Activated T-helper 9 cell treated with anti-CD3 and anti-CD28 coated beads, Interleukin-2, amount 50 U/mL, for 16 hours (primary cell): Measurements from ENCODE around the gene ICOSLG.
"Not testable (repeated sequence)": the region's sequence is repeated elsewhere in the genome, so short reads cannot be mapped to it uniquely, and the experiment has no call there.

Source experiments
- DNase-seq: peaks from one replicate; pipeline ENCODE4 v3.0.0-alpha.2; 2020; ENCODE audit warnings: low read depth

ICOSLG gene

GRCh38 chr21:44263768-44264167, 23.0 kb upstream of the ICOSLG start:
- no peak for DNase-seq

GRCh38 chr21:44263221-44263760, 22.5 kb upstream of the ICOSLG start:
- no peak for DNase-seq

DNA sequence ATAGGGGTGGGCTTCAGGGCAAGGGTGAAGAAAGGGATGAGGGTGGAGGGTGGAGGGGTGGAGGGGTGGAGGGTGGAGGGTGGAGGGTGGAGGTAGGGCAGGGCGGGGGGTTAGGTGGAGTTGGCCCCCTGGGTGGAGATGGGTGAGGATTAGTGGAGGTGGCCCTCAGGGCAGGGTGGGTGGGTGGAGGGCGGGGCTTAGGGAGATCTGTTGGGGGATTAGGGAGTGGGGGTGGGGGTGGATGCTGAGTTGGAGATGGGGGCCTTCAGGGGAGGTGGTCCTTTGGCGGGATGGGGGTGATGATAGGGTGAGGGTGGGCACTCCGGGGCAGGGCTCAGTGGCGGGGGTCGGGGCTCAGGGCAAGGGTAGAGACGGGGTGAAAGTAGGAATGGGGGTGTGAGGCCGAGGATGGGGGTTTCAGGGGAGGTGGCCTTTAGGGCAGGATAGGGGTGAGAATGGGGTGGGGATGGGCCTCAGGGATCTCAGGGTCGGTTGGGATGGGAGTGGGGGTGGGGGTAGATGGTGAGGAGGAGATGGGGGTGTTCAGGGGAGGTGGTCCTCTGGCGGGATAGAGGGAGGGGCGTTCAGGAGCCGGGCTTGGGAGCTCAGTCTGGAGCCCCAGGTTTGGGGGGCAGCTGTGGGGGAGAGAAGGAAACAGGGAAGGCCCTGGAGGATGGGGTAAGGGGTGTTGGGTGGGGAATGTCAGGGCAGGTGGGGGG, 21.8 kb upstream of the ICOSLG start:
- DNase-seq = no peak

DNA sequence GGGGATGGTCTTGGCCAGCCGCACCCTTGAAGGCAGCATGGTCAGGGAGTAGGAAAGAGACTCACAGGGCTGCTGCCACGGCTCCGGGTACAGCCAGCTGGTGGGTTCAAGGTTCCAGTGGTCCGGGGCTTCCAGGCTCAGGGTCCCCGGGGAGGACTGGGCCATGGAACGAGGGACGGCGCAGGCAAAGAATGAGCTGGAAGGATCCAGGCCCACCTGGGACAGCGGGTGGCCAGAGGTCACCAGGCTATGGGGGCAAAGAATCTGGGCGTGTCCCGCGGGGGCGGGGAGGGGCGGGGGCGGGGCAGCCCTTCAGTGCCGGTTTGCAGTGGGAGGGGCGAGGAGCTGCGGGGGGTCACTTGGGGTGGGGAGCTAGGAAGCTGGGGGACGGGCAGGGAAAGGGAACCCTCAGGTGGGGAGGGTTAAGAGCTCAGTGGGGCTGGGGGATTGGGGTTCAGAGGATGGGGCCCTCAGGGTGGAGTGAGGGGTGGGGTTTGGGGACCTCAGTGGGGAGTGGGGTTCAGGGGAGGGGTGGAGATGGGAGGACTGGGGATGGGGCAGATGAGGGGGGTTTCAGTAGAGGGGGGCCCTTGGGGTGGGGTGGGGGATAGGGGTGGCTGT, 21.0 kb upstream of the ICOSLG start, which contains the start of gene DNMT3L:
DNMT3L (minus strand) TSS at position 223 of the 621 bp plus-strand sequence. CDS start 638 bp downstream, outside the sequence.
- no peak for DNase-seq

- DNase-seq = no peak
Observed at GRCh38 chr21:44260791-44261631, 20.3 kb upstream of the ICOSLG start.

DNA sequence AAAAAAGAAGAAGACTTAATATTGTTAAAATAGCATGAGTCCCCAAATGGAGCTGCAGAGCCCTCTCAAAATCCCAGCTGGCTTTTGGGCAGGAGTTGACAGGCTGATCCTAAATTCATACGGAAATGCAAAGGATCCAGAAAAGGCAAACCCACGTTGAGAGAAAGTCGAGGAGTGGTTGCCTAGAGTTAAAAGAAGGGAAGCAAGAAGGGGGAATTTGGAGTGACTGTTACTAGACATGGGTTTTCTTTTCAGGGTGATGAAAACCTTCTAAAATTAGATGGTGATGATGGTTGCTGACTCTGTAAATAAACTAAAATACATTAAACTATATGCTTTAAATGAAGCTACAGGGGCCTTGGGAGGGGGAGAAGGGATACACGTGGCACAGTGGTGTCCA, 19.3 kb upstream of the ICOSLG start:
- no peak for DNase-seq

- no peak for DNase-seq
Observed at GRCh38 chr21:44259082-44259705, 18.5 kb upstream of the ICOSLG start.

GRCh38 chr21:44258056-44258725, 17.4 kb upstream of the ICOSLG start:
- DNase-seq = no peak

GRCh38 chr21:44255511-44255981, 14.8 kb upstream of the ICOSLG start:
- DNase-seq = no peak

GRCh38 chr21:44253832-44254710, 13.3 kb upstream of the ICOSLG start:
- DNase-seq = no peak

DNA sequence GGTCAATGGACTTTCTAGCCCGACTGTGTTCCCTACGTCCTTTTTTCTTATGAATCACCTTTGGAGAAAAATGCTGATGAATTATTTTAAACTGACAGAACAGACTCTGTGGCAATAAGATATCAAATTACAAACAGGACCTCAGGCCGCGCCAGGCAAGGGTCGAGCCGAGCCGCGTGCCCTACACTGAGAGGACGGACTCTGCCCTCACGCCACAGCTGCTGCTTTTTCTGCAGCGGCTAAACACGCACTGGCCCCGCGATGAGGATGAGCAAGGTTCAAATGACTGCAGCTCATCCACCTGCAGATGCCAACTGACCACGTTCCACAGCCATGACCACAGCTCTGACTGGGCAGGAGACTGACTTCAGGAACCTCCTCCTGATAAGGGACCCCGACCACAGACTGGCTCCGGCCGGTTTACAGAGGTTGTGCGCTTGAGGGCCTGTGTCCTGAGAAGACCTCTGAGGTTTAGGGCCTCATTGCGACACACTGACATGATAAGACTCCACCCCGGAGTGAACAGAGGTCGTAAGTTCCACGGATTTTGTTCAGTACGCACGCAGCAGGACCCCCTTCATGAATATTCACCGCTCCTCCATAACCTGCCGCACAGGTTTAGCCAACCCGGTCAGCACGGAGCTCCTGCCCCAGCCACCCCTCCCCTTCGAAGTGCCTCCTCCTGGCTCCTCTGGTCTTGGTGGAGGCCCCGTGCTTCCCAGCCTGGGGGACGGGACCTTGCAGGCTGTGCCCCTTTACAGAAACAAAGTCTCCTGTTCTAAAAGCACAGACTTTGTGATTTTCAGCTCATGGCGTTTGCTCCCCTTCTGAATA, 8.7 kb upstream of the ICOSLG start:
- DNase-seq = not testable (repeated sequence)

- DNase-seq = not testable (repeated sequence)
Observed at GRCh38 chr21:44247904-44248303, 7.2 kb upstream of the ICOSLG start.

DNA sequence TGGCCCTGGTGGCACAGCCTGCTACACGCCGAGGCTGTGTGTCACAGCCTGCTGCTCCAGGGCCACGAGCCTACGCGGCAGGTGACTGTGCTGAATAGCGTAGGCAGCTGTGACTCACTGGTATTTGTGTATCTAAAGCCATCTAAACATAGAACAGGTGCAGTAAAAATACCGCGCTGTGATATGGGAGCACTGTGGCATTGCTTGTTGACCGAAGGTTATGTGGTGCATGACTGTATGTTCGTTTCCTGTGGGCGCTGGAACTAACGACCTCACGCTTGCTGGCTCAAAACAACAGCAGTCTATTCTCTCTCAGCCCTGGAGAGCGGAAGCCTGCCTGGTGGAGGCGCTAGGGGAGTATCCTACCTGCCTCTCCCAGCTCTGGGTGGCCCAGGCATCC, 3.2 kb upstream of the ICOSLG start:
- DNase-seq = not testable (repeated sequence)

- DNase-seq = not testable (repeated sequence)
Observed at GRCh38 chr21:44241281-44241680, 538 bp upstream of the ICOSLG start.

- not testable (repeated sequence) for DNase-seq
Observed at GRCh38 chr21:44240353-44240752, 390 bp downstream of the ICOSLG start.

DNA sequence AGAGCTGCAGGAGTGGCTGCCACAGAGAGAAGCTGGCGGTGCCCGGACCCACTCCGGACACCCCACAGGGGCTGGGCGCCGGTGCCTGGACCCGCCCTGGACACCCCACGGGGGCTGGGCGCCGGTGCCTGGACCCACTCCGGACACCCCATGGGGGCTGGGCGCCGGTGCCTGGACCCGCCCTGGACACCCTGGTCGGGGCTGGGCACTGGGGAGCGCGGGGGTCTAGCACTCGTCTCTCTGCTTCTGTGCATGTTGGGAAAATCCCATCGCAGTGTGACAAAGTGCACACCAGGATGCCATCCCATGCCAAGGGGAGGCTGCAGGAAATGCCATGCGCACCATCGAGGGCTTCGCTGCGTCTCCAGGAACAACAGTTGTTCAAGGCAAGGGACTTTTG, 11.2 kb downstream of the ICOSLG start:
- not testable (repeated sequence) for DNase-seq

- not testable (repeated sequence) for DNase-seq
Observed at GRCh38 chr21:44228109-44228508, 12.6 kb downstream of the ICOSLG start.

DNA sequence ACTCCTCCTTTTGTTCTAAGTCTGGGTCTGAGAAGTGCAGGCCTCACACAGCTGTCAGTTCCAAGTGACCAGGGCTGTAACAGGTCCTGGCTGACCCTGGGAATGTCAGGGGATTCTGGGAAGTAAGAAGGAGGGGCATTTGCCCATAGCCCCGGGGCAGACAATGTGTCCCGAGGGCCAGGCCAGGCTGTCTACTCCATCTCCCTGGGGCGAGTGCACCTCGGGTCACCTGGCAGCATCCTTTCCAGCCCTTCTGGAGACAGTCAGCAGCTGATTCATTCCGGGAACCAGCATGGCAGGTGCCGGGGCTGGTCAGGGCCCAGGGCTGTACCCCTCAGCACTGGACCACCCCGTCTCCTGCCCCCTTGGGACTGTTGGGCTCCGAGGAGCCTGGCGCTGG, 13.1 kb downstream of the ICOSLG start:
- DNase-seq = not testable (repeated sequence)

DNA sequence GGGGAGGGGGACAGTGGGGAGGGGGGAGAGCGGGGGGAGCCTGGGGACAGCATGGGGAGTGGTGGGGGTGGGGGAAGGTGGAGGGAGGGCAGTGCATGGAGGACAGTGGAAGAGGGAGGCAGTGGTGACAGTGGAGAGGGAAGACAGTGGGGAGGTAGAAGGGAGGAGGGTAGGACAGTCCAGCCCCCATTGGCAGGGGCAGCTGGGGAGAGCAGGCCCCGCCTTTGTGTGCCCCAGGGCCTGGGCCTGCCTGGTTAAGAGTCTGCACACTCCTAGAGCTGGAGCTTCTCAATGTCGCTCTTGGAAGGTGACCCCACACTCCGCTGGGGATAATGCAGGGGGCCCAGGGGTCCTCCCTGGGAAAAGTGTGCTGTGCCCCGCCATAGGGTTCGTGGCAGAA, 15.1 kb downstream of the ICOSLG start:
- DNase-seq = not testable (repeated sequence)
